K562 (cell line): ENCODE data around the gene RNF151. TPM values are rescaled to one million over a fixed set of nuclear protein-coding genes. Genes with fewer than 3 reads are reported as not detected.

Source experiments
- BDP1 ChIP-seq: IDR thresholded peaks from 3 replicates; pipeline ENCODE4 v1.6.1; 2011; ENCODE audit not compliant: insufficient read length, insufficient read depth
- CHD1 ChIP-seq: fragments of 200-600 bp; sonication (generic); IDR thresholded peaks from one replicate; pipeline ENCODE4 v1.6.1; 2012; ENCODE audit warnings: mild to moderate bottlenecking, moderate library complexity, low read length, inconsistent platforms
- EZH2 ChIP-seq: IDR thresholded peaks from 2 replicates; pipeline ENCODE4 v1.6.1; 2012; ENCODE audit warnings: low read depth, mild to moderate bottlenecking, inconsistent platforms, low read length, borderline replicate concordance
- HNRNPH1 ChIP-seq: fragments of 200-400 bp; formaldehyde crosslinking; optimal IDR thresholded peaks from 2 replicates; pipeline ENCODE3; 2017; ENCODE audit warnings: low read depth, mild to moderate bottlenecking, low read length, moderate library complexity
- RAD51 ChIP-seq: fragments of 450-650 bp; IDR thresholded peaks from 2 replicates; pipeline ENCODE4 v1.7.1; 2016; ENCODE audit warnings: low read depth, mild to moderate bottlenecking, borderline replicate concordance
- RBM17 ChIP-seq: fragments of 200-400 bp; formaldehyde crosslinking; IDR thresholded peaks from 2 replicates; pipeline ENCODE4 v1.6.1; 2017; ENCODE audit warnings: low read depth, mild to moderate bottlenecking, low read length, borderline replicate concordance
- polyA plus RNA-seq, 8 experiments: library from polyadenylated mRNA; depleted of rRNA in 4 of 8; stranded (reverse) in 5 of 8; unstranded in 3 of 8; fragments of >200 nt; fragmentation: Nextera tagmentation in 2 of 8; fragmentation: Illumina TruSeq in 1 of 8; extraction: Ambion mirVana in 2 of 8; extraction: Trizol in 1 of 8; gene quantifications; 2 replicates each; pipeline versions ENCODE4 v1.2.1 to v1.2.3, GENCODE V29; 2011 to 2014; ENCODE audit warnings: inconsistent platforms in 1 of 8, missing spikeins in 1 of 8
- total RNA-seq, 7 experiments: library from RNA; depleted of rRNA in 6 of 7; stranded (reverse); fragments of >200 nt in 6 of 7; fragmentation: Illumina TruSeq in 2 of 7; extraction: Trizol in 2 of 7; gene quantifications; 2 replicates each; pipeline versions ENCODE4 v1.2.1 to v1.2.3, GENCODE V29; 2011 to 2021; ENCODE audit warnings: low replicate concordance in 1 of 7
- TF ChIP-seq, protein P1 (sequence below): sonication (generic); formaldehyde crosslinking; IDR thresholded peaks from 2 replicates; pipeline ENCODE4 v1.8.1; 2023; ENCODE audit warnings: missing genetic modification reagents, mild to moderate bottlenecking, borderline replicate concordance
- TF ChIP-seq, protein P2 (sequence below): sonication (generic); formaldehyde crosslinking; IDR thresholded peaks from 2 replicates; pipeline ENCODE4 v1.8.0; 2022; ENCODE audit warnings: mild to moderate bottlenecking, low read depth, missing genetic modification reagents
- TF ChIP-seq, protein P3 (sequence below): fragments of 450-650 bp; IDR thresholded peaks from 2 replicates; pipeline ENCODE4 v1.6.1; 2017; ENCODE audit warnings: mild to moderate bottlenecking, moderate library complexity

Gene RNF151
- total and polyA plus RNA-seq, 9 of the 15 experiments (the other 6 are each of a cell fraction or from before 2014, with no cell fraction given), result not detected

DNA sequence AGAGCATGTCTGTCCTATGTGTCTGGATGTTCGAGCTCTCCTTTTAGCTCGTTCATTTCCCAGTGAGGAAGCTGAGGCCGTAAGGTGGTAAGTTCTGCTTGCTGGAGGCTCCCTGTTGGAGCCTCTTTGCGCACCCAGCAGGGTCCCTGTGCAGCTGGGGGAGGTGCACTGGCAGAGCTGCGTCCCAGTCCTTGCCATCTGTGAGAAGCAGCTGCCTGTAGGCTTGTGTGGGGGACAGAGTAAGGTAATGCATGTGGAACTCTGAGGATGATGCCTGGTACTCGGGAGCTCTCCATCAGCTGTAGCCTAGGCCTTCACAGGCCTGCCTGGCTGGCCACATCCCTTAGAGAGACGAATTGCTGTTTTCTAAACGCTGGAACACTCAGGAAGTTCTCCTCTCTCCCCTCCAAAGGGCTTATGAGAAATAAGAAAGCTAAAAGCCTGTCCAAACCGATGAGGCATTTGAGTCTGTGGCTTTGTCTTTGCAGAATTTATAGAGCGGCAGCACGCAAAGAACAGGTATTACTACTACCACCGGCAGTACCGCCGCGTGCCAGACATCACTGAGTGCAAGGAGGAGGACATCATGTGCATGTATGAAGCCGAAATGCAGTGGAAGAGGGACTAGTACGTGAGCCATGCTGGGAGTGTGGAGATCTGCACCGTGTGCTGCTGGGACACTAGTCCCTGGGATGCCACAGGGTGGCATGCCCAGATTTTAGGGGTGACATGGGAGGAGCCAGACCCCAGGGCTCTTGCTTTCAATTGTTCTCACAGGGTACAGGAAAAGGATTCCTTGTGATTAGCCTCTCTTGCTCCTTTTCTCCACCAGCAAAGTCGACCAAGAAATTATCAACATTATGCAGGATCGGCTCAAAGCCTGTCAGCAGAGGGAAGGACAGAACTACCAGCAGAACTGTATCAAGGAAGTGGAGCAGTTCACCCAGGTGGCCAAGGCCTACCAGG, 5.7 kb upstream of the RNF151 start (continued):
- TF ChIP-seq, protein P1, sequence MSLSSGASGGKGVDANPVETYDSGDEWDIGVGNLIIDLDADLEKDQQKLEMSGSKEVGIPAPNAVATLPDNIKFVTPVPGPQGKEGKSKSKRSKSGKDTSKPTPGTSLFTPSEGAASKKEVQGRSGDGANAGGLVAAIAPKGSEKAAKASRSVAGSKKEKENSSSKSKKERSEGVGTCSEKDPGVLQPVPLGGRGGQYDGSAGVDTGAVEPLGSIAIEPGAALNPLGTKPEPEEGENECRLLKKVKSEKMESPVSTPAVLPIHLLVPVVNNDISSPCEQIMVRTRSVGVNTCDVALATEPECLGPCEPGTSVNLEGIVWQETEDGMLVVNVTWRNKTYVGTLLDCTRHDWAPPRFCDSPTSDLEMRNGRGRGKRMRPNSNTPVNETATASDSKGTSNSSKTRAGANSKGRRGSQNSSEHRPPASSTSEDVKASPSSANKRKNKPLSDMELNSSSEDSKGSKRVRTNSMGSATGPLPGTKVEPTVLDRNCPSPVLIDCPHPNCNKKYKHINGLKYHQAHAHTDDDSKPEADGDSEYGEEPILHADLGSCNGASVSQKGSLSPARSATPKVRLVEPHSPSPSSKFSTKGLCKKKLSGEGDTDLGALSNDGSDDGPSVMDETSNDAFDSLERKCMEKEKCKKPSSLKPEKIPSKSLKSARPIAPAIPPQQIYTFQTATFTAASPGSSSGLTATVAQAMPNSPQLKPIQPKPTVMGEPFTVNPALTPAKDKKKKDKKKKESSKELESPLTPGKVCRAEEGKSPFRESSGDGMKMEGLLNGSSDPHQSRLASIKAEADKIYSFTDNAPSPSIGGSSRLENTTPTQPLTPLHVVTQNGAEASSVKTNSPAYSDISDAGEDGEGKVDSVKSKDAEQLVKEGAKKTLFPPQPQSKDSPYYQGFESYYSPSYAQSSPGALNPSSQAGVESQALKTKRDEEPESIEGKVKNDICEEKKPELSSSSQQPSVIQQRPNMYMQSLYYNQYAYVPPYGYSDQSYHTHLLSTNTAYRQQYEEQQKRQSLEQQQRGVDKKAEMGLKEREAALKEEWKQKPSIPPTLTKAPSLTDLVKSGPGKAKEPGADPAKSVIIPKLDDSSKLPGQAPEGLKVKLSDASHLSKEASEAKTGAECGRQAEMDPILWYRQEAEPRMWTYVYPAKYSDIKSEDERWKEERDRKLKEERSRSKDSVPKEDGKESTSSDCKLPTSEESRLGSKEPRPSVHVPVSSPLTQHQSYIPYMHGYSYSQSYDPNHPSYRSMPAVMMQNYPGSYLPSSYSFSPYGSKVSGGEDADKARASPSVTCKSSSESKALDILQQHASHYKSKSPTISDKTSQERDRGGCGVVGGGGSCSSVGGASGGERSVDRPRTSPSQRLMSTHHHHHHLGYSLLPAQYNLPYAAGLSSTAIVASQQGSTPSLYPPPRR (CRISPR knock-in tag), result no peak
- TF ChIP-seq, protein P2, sequence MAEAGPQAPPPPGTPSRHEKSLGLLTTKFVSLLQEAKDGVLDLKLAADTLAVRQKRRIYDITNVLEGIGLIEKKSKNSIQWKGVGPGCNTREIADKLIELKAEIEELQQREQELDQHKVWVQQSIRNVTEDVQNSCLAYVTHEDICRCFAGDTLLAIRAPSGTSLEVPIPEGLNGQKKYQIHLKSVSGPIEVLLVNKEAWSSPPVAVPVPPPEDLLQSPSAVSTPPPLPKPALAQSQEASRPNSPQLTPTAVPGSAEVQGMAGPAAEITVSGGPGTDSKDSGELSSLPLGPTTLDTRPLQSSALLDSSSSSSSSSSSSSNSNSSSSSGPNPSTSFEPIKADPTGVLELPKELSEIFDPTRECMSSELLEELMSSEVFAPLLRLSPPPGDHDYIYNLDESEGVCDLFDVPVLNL (CRISPR knock-in tag), result no peak
- TF ChIP-seq RBM17 (no peak), HNRNPH1 (no peak), BDP1 (no peak), RAD51 (no peak; the same call in 1 of the 2 replicates), CHD1 (no peak), EZH2 (no peak)
- TF ChIP-seq, protein P3, sequence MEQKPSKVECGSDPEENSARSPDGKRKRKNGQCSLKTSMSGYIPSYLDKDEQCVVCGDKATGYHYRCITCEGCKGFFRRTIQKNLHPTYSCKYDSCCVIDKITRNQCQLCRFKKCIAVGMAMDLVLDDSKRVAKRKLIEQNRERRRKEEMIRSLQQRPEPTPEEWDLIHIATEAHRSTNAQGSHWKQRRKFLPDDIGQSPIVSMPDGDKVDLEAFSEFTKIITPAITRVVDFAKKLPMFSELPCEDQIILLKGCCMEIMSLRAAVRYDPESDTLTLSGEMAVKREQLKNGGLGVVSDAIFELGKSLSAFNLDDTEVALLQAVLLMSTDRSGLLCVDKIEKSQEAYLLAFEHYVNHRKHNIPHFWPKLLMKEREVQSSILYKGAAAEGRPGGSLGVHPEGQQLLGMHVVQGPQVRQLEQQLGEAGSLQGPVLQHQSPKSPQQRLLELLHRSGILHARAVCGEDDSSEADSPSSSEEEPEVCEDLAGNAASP, result no peak
